HG02623 (cell line): ENCODE measurements around the gene TRIM22.

ENCODE experiments used
- ATAC-seq: cut with Tn5 transposase; IDR thresholded peaks from one replicate; pipeline ENCODE4 v1.9.1; 2021; ENCODE audit warnings: moderate library complexity; ENCODE audit not compliant: unreplicated experiment

TRIM22 gene

GRCh38 chr11:5737670-5738392 lies 48.2 kb downstream of the TRIM22 start:
- ATAC-seq = no peak

- ATAC-seq = no peak
Measured at GRCh38 chr11:5738431-5738830, 48.8 kb downstream of the TRIM22 start.

- ATAC-seq = no peak
Measured at GRCh38 chr11:5746614-5747013, 57.0 kb downstream of the TRIM22 start.

GRCh38 chr11:5749836-5750235 lies 60.2 kb downstream of the TRIM22 start:
- ATAC-seq = no peak

GRCh38 chr11:5753943-5754342 lies 64.4 kb downstream of the TRIM22 start, which contains the start of gene OR52N4:
TSS of gene OR52N4 (plus strand) at chr11:5754243. CDS start at chr11:5754741, 498 bp downstream.
- ATAC-seq = no peak
